ENCODE measurements around the gene UNC13A. TPM values are rescaled to one million over a fixed set of nuclear protein-coding genes. Genes with fewer than 3 reads are reported as not detected.

The UNC13A gene
- total and polyA plus RNA-seq, 2 donors (not counting 1 experiment from before 2014, with no cell fraction given), result under 0.01 to 0.28 TPM

DNA sequence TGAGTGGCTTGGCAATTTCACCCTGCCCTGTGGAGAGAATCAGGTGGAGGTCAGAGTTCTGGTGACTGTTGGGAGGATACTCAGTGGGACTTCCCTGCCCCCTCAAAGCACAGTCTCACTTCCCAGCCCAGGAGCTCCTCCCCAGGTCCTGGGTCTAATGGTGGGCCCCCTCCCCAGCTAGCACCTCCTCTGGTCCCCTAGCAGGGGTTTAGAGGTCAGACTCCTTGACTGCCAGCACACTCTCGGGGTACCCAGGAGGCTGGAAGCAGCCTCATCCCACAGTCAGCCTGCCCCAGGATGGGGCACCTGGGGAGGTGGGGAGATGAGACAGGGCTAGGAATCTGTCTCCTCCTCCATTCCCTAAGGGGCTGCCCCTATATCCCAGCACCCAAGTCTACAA, 67.5 kb downstream of the UNC13A start:
- no peaks in the 10 kb centered on the region for H3K27me3 ChIP-seq (ENCODE audit: control insufficient read depth, insufficient read depth, low read length)
- H2AFZ ChIP-seq (ENCODE audit: low read length), result no peak overlapping the region
- DNase-seq (ENCODE audit: low read depth in 2 of 2), result no peak
- no peaks in the 10 kb centered on the region for H3K4me1 ChIP-seq (ENCODE audit: control insufficient read depth, extremely low read depth, insufficient read depth, low read length)
- H3K36me3 ChIP-seq (ENCODE audit: control insufficient read depth, insufficient read depth, low read length), result no peaks in the 10 kb centered on the region
- H3K4me2 ChIP-seq (ENCODE audit: extremely low read depth, insufficient read depth, low read length), result no peak overlapping the region
- H3K79me2 ChIP-seq (ENCODE audit: control insufficient read depth, insufficient read depth, low read length), result no peaks in the 10 kb centered on the region
- no peaks in the 10 kb centered on the region for H3K9me3 ChIP-seq (ENCODE audit: control insufficient read depth, insufficient read depth, low read depth, low read length)
- no peak overlapping the region for H3K27ac ChIP-seq (ENCODE audit: insufficient read depth, low read length)
- TF ChIP-seq EZH2 (IDR thresholded peaks at IDR 0.05; ENCODE audit: low read length, missing control alignments), result no peak
- TF ChIP-seq, protein P1, sequence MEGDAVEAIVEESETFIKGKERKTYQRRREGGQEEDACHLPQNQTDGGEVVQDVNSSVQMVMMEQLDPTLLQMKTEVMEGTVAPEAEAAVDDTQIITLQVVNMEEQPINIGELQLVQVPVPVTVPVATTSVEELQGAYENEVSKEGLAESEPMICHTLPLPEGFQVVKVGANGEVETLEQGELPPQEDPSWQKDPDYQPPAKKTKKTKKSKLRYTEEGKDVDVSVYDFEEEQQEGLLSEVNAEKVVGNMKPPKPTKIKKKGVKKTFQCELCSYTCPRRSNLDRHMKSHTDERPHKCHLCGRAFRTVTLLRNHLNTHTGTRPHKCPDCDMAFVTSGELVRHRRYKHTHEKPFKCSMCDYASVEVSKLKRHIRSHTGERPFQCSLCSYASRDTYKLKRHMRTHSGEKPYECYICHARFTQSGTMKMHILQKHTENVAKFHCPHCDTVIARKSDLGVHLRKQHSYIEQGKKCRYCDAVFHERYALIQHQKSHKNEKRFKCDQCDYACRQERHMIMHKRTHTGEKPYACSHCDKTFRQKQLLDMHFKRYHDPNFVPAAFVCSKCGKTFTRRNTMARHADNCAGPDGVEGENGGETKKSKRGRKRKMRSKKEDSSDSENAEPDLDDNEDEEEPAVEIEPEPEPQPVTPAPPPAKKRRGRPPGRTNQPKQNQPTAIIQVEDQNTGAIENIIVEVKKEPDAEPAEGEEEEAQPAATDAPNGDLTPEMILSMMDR (conservative IDR thresholded peaks at IDR 0.05 in 1 of 2, IDR thresholded peaks at IDR 0.05 in 1 of 2; ENCODE audit: low read depth in 1 of 2, low read length in 2 of 2), result no peak
- H3K9ac ChIP-seq (ENCODE audit: insufficient read depth, low read length), result no peak overlapping the region
- H3K4me3 ChIP-seq (replicated peaks in 1 of 4; ENCODE audit: control extremely low read depth in 1 of 4, insufficient read depth in 1 of 4, low read depth in 3 of 4, low read length in 4 of 4), result no peak overlapping the region
- no peaks in the 10 kb centered on the region for H4K20me1 ChIP-seq (ENCODE audit: control insufficient read depth, extremely low read depth, insufficient read depth, low read length)

DNA sequence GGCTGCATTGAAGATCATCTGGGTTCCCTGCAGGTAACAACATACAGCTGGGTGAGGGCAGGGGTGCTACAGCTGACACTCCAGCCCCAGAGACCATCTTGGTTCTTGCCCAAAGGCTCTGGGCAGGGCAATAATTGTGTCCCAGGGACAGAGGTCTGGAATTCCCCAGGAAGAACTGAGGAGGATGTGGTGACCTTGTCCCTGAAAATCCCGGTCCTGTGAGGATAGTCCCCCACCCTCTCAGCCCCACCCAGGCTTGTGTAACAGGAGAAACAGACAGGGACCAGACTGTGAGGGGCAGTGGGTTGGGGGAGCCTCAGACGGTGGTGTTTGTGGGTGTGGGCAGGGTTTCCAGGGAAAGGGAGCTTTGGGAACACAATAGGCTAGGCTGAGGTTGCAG, 69.2 kb downstream of the UNC13A start:
- no peak for TF ChIP-seq EZH2 (IDR thresholded peaks at IDR 0.05; ENCODE audit: low read length, missing control alignments)
- TF ChIP-seq, protein P1 (conservative IDR thresholded peaks at IDR 0.05 in 1 of 2, IDR thresholded peaks at IDR 0.05 in 1 of 2; ENCODE audit: low read depth in 1 of 2, low read length in 2 of 2), result no peak
- no peak overlapping the region for H3K4me2 ChIP-seq (ENCODE audit: extremely low read depth, insufficient read depth, low read length)
- no peaks in the 10 kb centered on the region for H3K4me1 ChIP-seq (ENCODE audit: control insufficient read depth, extremely low read depth, insufficient read depth, low read length)
- no peak overlapping the region for H2AFZ ChIP-seq (ENCODE audit: low read length)
- no peaks in the 10 kb centered on the region for H3K27me3 ChIP-seq (ENCODE audit: control insufficient read depth, insufficient read depth, low read length)
- H3K9ac ChIP-seq (ENCODE audit: insufficient read depth, low read length), result no peak overlapping the region
- no peaks in the 10 kb centered on the region for H3K79me2 ChIP-seq (ENCODE audit: control insufficient read depth, insufficient read depth, low read length)
- no peak for DNase-seq (ENCODE audit: low read depth in 2 of 2)
- H3K9me3 ChIP-seq (ENCODE audit: control insufficient read depth, insufficient read depth, low read depth, low read length), result no peaks in the 10 kb centered on the region
- H3K27ac ChIP-seq (ENCODE audit: insufficient read depth, low read length), result no peak overlapping the region
- no peaks in the 10 kb centered on the region for H3K36me3 ChIP-seq (ENCODE audit: control insufficient read depth, insufficient read depth, low read length)
- H3K4me3 ChIP-seq (replicated peaks in 1 of 4; ENCODE audit: control extremely low read depth in 1 of 4, insufficient read depth in 1 of 4, low read depth in 3 of 4, low read length in 4 of 4), result no peak overlapping the region
- no peaks in the 10 kb centered on the region for H4K20me1 ChIP-seq (ENCODE audit: control insufficient read depth, extremely low read depth, insufficient read depth, low read length)

DNA sequence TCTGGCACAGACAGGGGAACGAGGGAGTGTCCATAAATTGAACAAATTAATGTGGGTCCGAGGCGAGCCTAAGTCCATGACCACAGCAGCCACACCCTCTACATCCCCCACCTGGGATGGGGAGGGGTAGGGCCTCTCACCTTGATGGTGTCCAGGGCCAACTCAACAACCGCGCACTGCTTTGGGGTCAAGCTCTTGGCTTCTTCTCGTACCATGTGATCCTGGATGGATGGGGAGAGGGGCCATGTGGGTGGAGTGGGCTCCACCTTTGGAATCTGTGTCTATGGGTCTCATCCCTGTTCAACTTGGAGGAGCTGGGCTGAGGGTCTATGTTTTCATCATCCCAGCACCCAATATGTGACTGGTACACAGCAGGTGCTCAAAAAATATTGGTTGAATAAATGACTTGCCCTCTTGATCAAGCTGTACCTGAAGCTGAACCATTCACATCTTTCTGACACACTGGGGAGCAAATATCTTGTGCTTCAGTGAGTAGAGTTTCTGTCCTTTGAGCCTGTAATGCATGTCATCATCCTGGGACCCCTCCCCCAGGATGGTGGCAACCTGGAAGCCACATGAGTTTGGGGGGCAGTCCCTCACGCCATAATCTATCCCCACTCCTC, 69.8 kb downstream of the UNC13A start:
- DNase-seq (ENCODE audit: low read depth in 2 of 2), result no peak
- no peak overlapping the region for H3K4me3 ChIP-seq (replicated peaks in 1 of 4; ENCODE audit: control extremely low read depth in 1 of 4, insufficient read depth in 1 of 4, low read depth in 3 of 4, low read length in 4 of 4)
- no peaks in the 10 kb centered on the region for H3K36me3 ChIP-seq (ENCODE audit: control insufficient read depth, insufficient read depth, low read length)
- no peak overlapping the region for H3K4me2 ChIP-seq (ENCODE audit: extremely low read depth, insufficient read depth, low read length)
- H2AFZ ChIP-seq (ENCODE audit: low read length), result no peak overlapping the region
- no peaks in the 10 kb centered on the region for H3K27me3 ChIP-seq (ENCODE audit: control insufficient read depth, insufficient read depth, low read length)
- TF ChIP-seq, protein P1 (conservative IDR thresholded peaks at IDR 0.05 in 1 of 2, IDR thresholded peaks at IDR 0.05 in 1 of 2; ENCODE audit: low read depth in 1 of 2, low read length in 2 of 2), result no peak
- no peak for TF ChIP-seq EZH2 (IDR thresholded peaks at IDR 0.05; ENCODE audit: low read length, missing control alignments)
- no peaks in the 10 kb centered on the region for H3K4me1 ChIP-seq (ENCODE audit: control insufficient read depth, extremely low read depth, insufficient read depth, low read length)
- no peak overlapping the region for H3K27ac ChIP-seq (ENCODE audit: insufficient read depth, low read length)
- H3K79me2 ChIP-seq (ENCODE audit: control insufficient read depth, insufficient read depth, low read length), result no peaks in the 10 kb centered on the region
- H4K20me1 ChIP-seq (ENCODE audit: control insufficient read depth, extremely low read depth, insufficient read depth, low read length), result no peaks in the 10 kb centered on the region
- no peaks in the 10 kb centered on the region for H3K9me3 ChIP-seq (ENCODE audit: control insufficient read depth, insufficient read depth, low read depth, low read length)
- no peak overlapping the region for H3K9ac ChIP-seq (ENCODE audit: insufficient read depth, low read length)

All from fibroblast of lung (primary cell).